Ascending aorta (tissue), 2 donors: ENCODE data around the gene DNMT3A. TPM values are rescaled to one million over a fixed set of nuclear protein-coding genes. Genes with fewer than 3 reads are reported as not detected.

ENCODE experiments used
- DNase-seq, 2 donors: peaks; one replicate each; pipeline ENCODE4 v3.0.0-alpha.2; 2019; ENCODE audit warnings: low spot score in 2 of 2
- H3K27ac ChIP-seq, 2 donors: fragments of 200-600 bp; sonication (generic); one replicate each; pipeline ENCODE4 v1.5.1; 2016 to 2017; ENCODE audit warnings: mild to moderate bottlenecking in 1 of 2
- H3K27me3 ChIP-seq: fragments of 200-600 bp; sonication (generic); one replicate; pipeline ENCODE4 v1.5.1; 2017
- H3K36me3 ChIP-seq, 2 donors: fragments of 200-600 bp; sonication (generic); one replicate each; pipeline ENCODE4 v1.5.1; 2016
- H3K4me1 ChIP-seq, 2 donors: fragments of 200-600 bp; sonication (generic); one replicate each; pipeline ENCODE4 v1.5.1; 2016 to 2017; ENCODE audit warnings: mild to moderate bottlenecking in 1 of 2
- H3K4me3 ChIP-seq, 2 donors: fragments of 200-600 bp; sonication (generic); one replicate each; pipeline ENCODE4 v1.5.1; 2016 to 2017; ENCODE audit warnings: mild to moderate bottlenecking in 1 of 2
- H3K9me3 ChIP-seq, 2 donors: fragments of 200-600 bp; sonication (generic); one replicate each; pipeline ENCODE4 v1.5.1; 2016
- intact Hi-C: fragments of 100-400 bp; cut with DNase I; formaldehyde crosslinking; loops from one replicate; pipeline ENCODE4 v1.15.1; 2023
- total RNA-seq: library from RNA; depleted of rRNA; stranded (reverse); fragments of >200 nt; gene quantifications from one replicate; pipeline ENCODE4 v1.1.0, GENCODE V29; 2016
- TF ChIP-seq, protein P1 (sequence below), 3 experiments: fragments of 200-600 bp in 2 of 3; fragments of 450-650 bp in 1 of 3; sonication (generic) in 2 of 3; IDR thresholded peaks; one replicate each; pipeline ENCODE4 v1.5.1; 2016 to 2019; ENCODE audit warnings: antibody characterized with exemption in 3 of 3, mild to moderate bottlenecking in 1 of 3, moderate library complexity in 1 of 3

The DNMT3A gene
- total RNA-seq, 1 donor from 2014 or later: 33.6 TPM

DNA sequence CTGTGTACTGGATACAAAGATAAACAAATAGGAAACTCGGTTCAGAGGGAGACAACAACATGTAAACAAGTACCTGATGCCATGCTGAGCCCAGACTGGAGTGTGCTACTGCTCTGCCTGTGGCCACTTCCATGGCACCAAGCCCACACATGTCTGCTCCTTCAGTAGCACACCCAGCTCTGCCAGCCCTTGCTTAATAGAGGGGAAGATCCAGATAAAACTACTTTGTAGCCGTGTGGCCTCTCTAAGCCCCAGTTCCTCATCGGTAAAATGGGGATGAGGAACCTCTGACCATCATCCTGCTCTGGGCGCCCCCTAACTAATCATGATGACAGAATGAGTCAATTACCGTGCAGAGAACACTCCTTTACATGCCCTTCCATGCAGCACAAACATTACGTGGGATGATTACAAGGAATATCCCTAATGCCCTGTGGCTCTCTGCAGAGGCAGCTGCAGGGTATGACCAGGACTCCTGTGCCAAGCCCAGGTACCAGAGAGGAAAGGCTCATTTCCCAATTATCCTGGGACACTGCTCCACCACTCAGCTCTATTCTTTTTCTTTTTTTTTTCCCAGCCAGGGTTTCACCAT lies 34.9 kb downstream of the DNMT3A start:
- Histone ChIP-seq H3K4me3 (no peak overlapping the region), H3K4me1 (peaks cover 12 to 40% of the 10 kb centered on the region in 2 donors), H3K36me3 (peaks cover 8 to 11% of the 10 kb centered on the region in 2 donors), H3K27ac (no peak overlapping the region), H3K9me3 (no peaks in the 10 kb centered on the region), H3K27me3 (no peaks in the 10 kb centered on the region)
- intact Hi-C loops: loop anchor here (5.0 kb wide), 2 partner anchors 35 to 70 kb away; partner anchors contain the start of gene DNMT3A
- TF ChIP-seq, protein P1, sequence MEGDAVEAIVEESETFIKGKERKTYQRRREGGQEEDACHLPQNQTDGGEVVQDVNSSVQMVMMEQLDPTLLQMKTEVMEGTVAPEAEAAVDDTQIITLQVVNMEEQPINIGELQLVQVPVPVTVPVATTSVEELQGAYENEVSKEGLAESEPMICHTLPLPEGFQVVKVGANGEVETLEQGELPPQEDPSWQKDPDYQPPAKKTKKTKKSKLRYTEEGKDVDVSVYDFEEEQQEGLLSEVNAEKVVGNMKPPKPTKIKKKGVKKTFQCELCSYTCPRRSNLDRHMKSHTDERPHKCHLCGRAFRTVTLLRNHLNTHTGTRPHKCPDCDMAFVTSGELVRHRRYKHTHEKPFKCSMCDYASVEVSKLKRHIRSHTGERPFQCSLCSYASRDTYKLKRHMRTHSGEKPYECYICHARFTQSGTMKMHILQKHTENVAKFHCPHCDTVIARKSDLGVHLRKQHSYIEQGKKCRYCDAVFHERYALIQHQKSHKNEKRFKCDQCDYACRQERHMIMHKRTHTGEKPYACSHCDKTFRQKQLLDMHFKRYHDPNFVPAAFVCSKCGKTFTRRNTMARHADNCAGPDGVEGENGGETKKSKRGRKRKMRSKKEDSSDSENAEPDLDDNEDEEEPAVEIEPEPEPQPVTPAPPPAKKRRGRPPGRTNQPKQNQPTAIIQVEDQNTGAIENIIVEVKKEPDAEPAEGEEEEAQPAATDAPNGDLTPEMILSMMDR (IDR thresholded peaks at IDR 0.05): no peak
- no peak for DNase-seq

GRCh38 chr2:25305775-25306174 lies 36.0 kb downstream of the DNMT3A start:
- intact Hi-C loops: loop anchor here (5.0 kb wide), 2 partner anchors 37 to 72 kb away; partner anchors contain the start of gene DNMT3A
- peak in 1 of 2 donors; percentile 81 for DNase-seq
- H3K27ac ChIP-seq: peak overlapping the region in 1 of 2 donors; percentile 40
- H3K27me3 ChIP-seq: no peaks in the 10 kb centered on the region
- peak overlapping the region in 1 of 2 donors; percentile 3 for H3K4me3 ChIP-seq
- H3K9me3 ChIP-seq: no peaks in the 10 kb centered on the region
- TF ChIP-seq, protein P1 (IDR thresholded peaks at IDR 0.05): no peak
- H3K4me1 ChIP-seq: peaks cover 8 to 39% of the 10 kb centered on the region in 2 donors
- H3K36me3 ChIP-seq: peaks cover 8 to 11% of the 10 kb centered on the region in 2 donors

GRCh38 chr2:25304826-25305596 lies 36.7 kb downstream of the DNMT3A start:
- Histone ChIP-seq H3K36me3 (peaks cover 11 to 12% of the 10 kb centered on the region in 2 donors), H3K27me3 (no peaks in the 10 kb centered on the region), H3K4me1 (peaks cover 8 to 34% of the 10 kb centered on the region in 2 donors), H3K4me3 (no peak overlapping the region), H3K27ac (no peak overlapping the region), H3K9me3 (no peaks in the 10 kb centered on the region)
- intact Hi-C loops: loop anchor here (5.0 kb wide), 2 partner anchors 37 to 72 kb away; partner anchors contain the start of gene DNMT3A
- DNase-seq: no peak
- TF ChIP-seq, protein P1 (IDR thresholded peaks at IDR 0.05): no peak

DNA sequence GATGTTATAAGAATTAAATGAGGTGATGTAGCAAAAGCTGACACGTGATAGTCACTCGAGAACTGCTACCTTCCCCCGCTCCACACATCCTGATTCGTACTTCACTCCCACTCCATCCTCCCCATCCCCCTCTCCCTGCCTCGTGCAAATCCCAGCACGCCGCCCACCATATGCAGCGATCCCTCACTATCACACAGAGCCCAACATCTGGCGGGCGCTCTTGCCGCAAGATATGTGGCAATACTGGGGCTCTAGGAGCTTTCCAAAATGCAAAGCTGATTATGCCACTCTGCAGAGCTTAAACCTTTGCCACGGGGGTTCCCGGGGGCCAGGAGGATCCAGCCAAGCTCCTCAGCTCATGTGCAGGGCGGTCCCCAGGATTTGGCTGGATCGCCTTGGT lies 37.4 kb downstream of the DNMT3A start:
- H3K36me3 ChIP-seq: peaks cover 17 to 19% of the 10 kb centered on the region in 2 donors
- intact Hi-C loops: no loop called here
- H3K27ac ChIP-seq: no peak overlapping the region
- no peaks in the 10 kb centered on the region for H3K9me3 ChIP-seq
- no peak for DNase-seq
- H3K27me3 ChIP-seq: no peaks in the 10 kb centered on the region
- TF ChIP-seq, protein P1 (IDR thresholded peaks at IDR 0.05): no peak
- H3K4me1 ChIP-seq: peaks cover 8 to 34% of the 10 kb centered on the region in 2 donors
- H3K4me3 ChIP-seq: no peak overlapping the region

- Histone ChIP-seq H3K27me3 (no peaks in the 10 kb centered on the region), H3K4me3 (no peak overlapping the region), H3K27ac (no peak overlapping the region), H3K4me1 (peaks cover 8 to 34% of the 10 kb centered on the region in 2 donors), H3K36me3 (peaks cover 15 to 23% of the 10 kb centered on the region in 2 donors), H3K9me3 (no peaks in the 10 kb centered on the region)
- TF ChIP-seq, protein P1 (IDR thresholded peaks at IDR 0.05): no peak
- intact Hi-C loops: no loop called here
- no peak for DNase-seq
These were observed 38.0 kb downstream of the DNMT3A start for GRCh38 chr2:25303633-25304236.
